COR-L47 (cell line): ENCODE data around the gene AKNAD1.
"Not testable (repeated sequence)": the region's sequence is repeated elsewhere in the genome, so short reads cannot be mapped to it uniquely, and the experiment has no call there.

ENCODE experiments used
- DNase-seq: peaks from one replicate; lab custom pipeline; 2025; lab: John Stamatoyannopoulos, UW

Gene AKNAD1

GRCh38 chr1:108785264-108785663, 71.6 kb downstream of the AKNAD1 start:
- DNase-seq, result no peak

GRCh38 chr1:108781575-108781944, 75.3 kb downstream of the AKNAD1 start:
- DNase-seq, result not testable (repeated sequence)

- DNase-seq, result no peak
Measured at GRCh38 chr1:108780937-108781574, 75.8 kb downstream of the AKNAD1 start.

GRCh38 chr1:108779455-108779854, 77.4 kb downstream of the AKNAD1 start:
- DNase-seq, result no peak

- no peak for DNase-seq
Measured at GRCh38 chr1:108777839-108778238, 79.1 kb downstream of the AKNAD1 start.

GRCh38 chr1:108767708-108768107, 89.2 kb downstream of the AKNAD1 start:
- DNase-seq, result no peak

GRCh38 chr1:108767115-108767514, 89.8 kb downstream of the AKNAD1 start:
- no peak for DNase-seq
